Measurements from ENCODE around the gene CNTNAP2. TPM values are rescaled to one million over a fixed set of nuclear protein-coding genes. Genes with fewer than 3 reads are reported as not detected.

Gene CNTNAP2
- total and polyA plus RNA-seq, 4 donors, result 41.3 to 127 (median 67.8) TPM

DNA sequence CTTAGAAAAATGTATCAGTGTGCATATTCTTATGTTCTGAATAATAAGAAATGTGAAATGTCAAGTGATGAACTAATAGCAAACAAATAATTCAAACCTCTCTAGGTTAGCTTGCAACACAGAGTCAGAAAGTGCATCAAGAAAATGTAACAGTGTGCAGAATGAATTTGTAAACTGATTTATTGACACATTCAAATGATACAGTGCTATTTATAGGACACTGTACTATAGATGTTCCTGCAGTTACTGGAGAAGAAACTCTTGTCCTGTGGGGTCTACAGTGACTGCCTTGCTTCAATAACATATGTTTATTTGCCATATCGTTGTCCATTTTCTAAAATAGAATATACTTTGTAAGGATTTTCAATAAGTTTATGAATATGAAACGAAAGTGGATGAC lies 639.0 kb downstream of the CNTNAP2 start:
- Histone ChIP-seq H3K9me3 (ENCODE audit: control insufficient read depth, insufficient read depth, low read length) (no peaks in the 10 kb centered on the region), H3K4me1 (ENCODE audit: control insufficient read depth, insufficient read depth, low read length) (no peaks in the 10 kb centered on the region), H3K36me3 (ENCODE audit: control insufficient read depth, insufficient read depth, low read length) (no peaks in the 10 kb centered on the region), H3K27ac (ENCODE audit: low read depth, low read length) (no peak overlapping the region), H3K4me3 (ENCODE audit: low read depth, low read length) (no peak overlapping the region), H3K27me3 (ENCODE audit: control insufficient read depth, insufficient read depth, low read length) (no peaks in the 10 kb centered on the region)
- no peak for DNase-seq (ENCODE audit: low read depth in 4 of 6, low spot score in 6 of 6)
- no CpG with 5 or more reads among the region's 2 CpGs for WGBS (ENCODE audit: insufficient coverage)

DNA sequence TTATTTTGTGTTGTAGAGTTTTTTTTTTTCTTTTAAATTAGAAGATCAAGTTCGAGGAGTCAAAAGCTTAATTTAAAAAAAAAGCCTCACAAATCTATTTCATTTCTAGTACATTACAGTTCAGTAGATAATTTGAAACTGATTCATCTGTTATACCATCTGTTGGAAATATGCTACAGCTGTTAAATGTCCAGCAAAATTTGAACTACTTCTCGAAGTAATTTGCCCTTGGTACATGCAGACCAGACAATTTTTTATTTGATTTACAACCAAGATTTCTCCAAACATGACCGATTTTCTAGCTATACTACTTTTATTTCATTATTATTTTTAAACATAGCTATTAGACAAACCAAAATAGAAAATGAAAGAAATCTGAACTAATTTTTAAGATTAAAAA lies 647.9 kb downstream of the CNTNAP2 start:
- no peaks in the 10 kb centered on the region for H3K27me3 ChIP-seq (ENCODE audit: control insufficient read depth, insufficient read depth, low read length)
- WGBS (ENCODE audit: insufficient coverage), result 86% methylated on average over 1 of the region's 3 CpGs
- H3K4me3 ChIP-seq (ENCODE audit: low read depth, low read length), result no peak overlapping the region
- H3K36me3 ChIP-seq (ENCODE audit: control insufficient read depth, insufficient read depth, low read length), result no peaks in the 10 kb centered on the region
- H3K27ac ChIP-seq (ENCODE audit: low read depth, low read length), result no peak overlapping the region
- peak in 2 of 6 donors; percentile 33 to 43 for DNase-seq (ENCODE audit: low read depth in 4 of 6, low spot score in 6 of 6)
- no peaks in the 10 kb centered on the region for H3K4me1 ChIP-seq (ENCODE audit: control insufficient read depth, insufficient read depth, low read length)
- peaks cover 1% of the 10 kb centered on the region for H3K9me3 ChIP-seq (ENCODE audit: control insufficient read depth, insufficient read depth, low read length)

DNA sequence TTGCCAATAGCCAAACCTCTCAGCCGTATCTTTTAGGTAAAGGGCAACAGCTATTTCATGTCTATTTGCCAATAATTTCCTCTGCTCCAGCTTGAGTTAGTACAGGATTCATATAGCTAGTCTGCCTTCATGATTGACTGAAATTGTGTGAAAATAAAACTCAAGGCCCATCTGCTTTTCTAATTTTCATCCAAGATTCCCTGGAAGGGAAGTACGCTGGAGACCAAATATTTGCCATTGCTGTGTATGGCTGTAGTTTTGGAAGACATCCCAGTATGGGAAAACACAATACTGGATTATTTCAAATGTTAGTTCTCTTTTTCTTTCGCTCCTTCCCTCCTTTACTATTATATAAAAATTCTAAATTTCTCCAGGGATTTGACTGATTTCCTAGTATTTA lies 652.4 kb downstream of the CNTNAP2 start:
- peak in 2 of 6 donors; percentile 58 to 81 for DNase-seq (ENCODE audit: low read depth in 4 of 6, low spot score in 6 of 6)
- no CpG with 5 or more reads among the region's 3 CpGs for WGBS (ENCODE audit: insufficient coverage)
- H3K36me3 ChIP-seq (ENCODE audit: control insufficient read depth, insufficient read depth, low read length), result no peaks in the 10 kb centered on the region

DNA sequence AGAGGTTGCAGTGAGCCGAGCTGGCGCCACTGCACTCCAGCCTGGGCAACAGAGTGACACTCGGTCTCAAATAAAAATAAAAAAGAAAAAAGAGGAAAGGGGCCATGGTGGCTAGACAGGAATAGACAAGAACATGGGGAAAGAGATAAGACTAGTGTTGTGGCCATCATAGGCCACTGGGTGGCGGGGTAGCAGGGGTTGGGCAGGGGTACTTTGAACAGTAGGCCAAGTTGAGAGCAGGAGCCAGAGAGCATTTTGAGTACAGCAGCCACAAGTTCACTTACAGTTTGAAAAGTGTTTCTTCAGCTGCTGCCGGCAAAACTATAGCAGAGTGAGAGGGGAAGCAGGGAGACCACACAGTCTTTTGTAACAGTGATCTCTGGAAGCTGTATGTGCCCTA lies 656.0 kb downstream of the CNTNAP2 start:
- Histone ChIP-seq H3K27ac (ENCODE audit: low read depth, low read length) (no peak overlapping the region), H3K4me3 (ENCODE audit: low read depth, low read length) (no peak overlapping the region), H3K36me3 (ENCODE audit: control insufficient read depth, insufficient read depth, low read length) (no peaks in the 10 kb centered on the region), H3K4me1 (ENCODE audit: control insufficient read depth, insufficient read depth, low read length) (no peaks in the 10 kb centered on the region), H3K9me3 (ENCODE audit: control insufficient read depth, insufficient read depth, low read length) (no peaks in the 10 kb centered on the region), H3K27me3 (ENCODE audit: control insufficient read depth, insufficient read depth, low read length) (no peaks in the 10 kb centered on the region)
- DNase-seq (ENCODE audit: low read depth in 4 of 6, low spot score in 6 of 6), result peak in 1 of 6 donors; percentile 12
- 73% methylated on average over 5 of the region's 5 CpGs for WGBS (ENCODE audit: insufficient coverage)

More for the DNA sequence above, 652.4 kb downstream of the CNTNAP2 start:
- H3K27ac ChIP-seq (ENCODE audit: low read depth, low read length), result no peak overlapping the region
- no peaks in the 10 kb centered on the region for H3K9me3 ChIP-seq (ENCODE audit: control insufficient read depth, insufficient read depth, low read length)
- H3K4me1 ChIP-seq (ENCODE audit: control insufficient read depth, insufficient read depth, low read length), result no peaks in the 10 kb centered on the region
- no peaks in the 10 kb centered on the region for H3K27me3 ChIP-seq (ENCODE audit: control insufficient read depth, insufficient read depth, low read length)
- H3K4me3 ChIP-seq (ENCODE audit: low read depth, low read length), result no peak overlapping the region

DNA sequence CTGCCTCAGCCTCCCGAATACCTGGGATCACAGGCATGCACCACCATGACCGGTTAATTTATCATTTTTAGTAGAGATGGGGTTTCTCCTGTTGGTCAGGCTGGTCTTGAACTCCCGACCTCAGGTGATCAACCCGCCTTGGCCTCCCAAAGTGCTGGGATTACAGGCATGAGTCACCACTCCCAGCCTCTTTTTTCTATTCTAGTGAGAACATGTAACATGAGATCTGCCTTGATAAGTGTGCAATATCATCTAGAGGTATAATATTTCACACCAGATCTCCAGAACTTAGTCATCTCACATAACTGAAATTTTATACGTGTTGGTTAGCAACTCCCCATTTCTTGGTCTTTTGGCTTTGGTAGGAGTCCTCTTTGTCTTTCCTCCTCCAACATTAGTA lies 656.9 kb downstream of the CNTNAP2 start:
- Histone ChIP-seq H3K9me3 (ENCODE audit: control insufficient read depth, insufficient read depth, low read length) (no peaks in the 10 kb centered on the region), H3K36me3 (ENCODE audit: control insufficient read depth, insufficient read depth, low read length) (no peaks in the 10 kb centered on the region), H3K4me3 (ENCODE audit: low read depth, low read length) (no peak overlapping the region), H3K27me3 (ENCODE audit: control insufficient read depth, insufficient read depth, low read length) (no peaks in the 10 kb centered on the region), H3K27ac (ENCODE audit: low read depth, low read length) (no peak overlapping the region), H3K4me1 (ENCODE audit: control insufficient read depth, insufficient read depth, low read length) (no peaks in the 10 kb centered on the region)
- 100% methylated on average over 2 of the region's 5 CpGs for WGBS (ENCODE audit: insufficient coverage)
- DNase-seq (ENCODE audit: low read depth in 4 of 6, low spot score in 6 of 6), result no peak

DNA sequence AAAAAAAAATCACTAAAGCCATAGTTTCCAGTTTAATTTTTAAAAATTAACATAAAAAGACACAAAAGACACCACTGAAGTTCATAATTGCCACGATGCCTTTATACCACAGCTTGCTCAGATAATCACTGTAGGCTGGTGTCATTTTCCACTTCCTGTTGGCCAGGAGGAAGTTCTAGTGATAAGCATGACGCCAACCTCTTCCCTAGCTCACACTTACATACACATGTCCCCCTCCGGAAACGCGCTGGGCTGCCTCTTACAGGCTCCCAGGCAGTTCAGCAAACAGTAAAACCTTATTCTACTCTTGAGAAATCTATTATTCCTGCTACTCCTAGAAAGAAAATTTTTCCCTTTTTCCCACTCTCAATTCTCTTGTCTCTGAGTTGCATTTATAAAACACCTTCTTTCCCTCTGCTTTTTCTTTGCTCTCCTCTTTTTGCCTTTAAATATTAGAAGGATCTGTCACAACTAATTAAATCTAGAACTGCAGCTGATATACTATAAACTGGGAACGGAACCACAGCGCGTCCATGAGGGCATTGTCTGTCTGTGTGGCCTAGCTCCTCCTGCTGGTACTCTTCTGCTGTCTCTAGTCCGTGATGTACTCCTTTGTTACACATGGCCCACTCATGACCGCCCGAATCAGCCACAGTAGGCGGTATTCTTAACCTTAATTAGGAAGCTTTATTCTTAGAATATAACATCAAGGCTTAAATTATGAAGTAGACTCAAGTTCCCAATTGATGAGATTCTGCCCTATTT lies 664.9 kb downstream of the CNTNAP2 start:
- DNase-seq (ENCODE audit: low read depth in 4 of 6, low spot score in 6 of 6), result no peak
- no peaks in the 10 kb centered on the region for H3K27me3 ChIP-seq (ENCODE audit: control insufficient read depth, insufficient read depth, low read length)
- WGBS (ENCODE audit: insufficient coverage), result 86% methylated on average over 9 of the region's 12 CpGs

DNA sequence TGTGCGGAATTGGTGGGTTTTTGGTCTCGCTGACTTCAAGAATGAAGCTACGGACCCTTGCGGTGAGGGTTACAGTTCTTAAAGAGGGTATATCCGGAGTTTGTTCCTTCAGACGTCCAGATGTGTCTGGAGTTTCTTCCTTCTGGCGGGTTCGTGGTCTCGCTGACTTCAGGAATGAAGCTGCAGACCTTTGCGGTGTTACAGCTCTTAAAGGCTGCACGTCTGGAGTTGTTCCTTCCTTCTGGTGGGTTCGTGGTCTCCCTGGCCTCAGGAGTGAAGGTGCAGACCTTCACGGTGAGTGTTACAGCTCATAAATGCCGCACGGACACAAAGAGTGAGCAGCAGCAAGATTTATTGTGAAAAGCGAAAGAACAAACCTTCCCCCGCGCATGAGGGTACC lies 670.7 kb downstream of the CNTNAP2 start:
- 95% methylated on average over 18 of the region's 18 CpGs for WGBS (ENCODE audit: insufficient coverage)
- no peak for DNase-seq (ENCODE audit: low read depth in 4 of 6, low spot score in 6 of 6)
- Histone ChIP-seq H3K4me1 (ENCODE audit: control insufficient read depth, insufficient read depth, low read length) (no peaks in the 10 kb centered on the region), H3K9me3 (ENCODE audit: control insufficient read depth, insufficient read depth, low read length) (no peaks in the 10 kb centered on the region), H3K36me3 (ENCODE audit: control insufficient read depth, insufficient read depth, low read length) (no peaks in the 10 kb centered on the region), H3K27me3 (ENCODE audit: control insufficient read depth, insufficient read depth, low read length) (no peaks in the 10 kb centered on the region), H3K4me3 (ENCODE audit: low read depth, low read length) (no peak overlapping the region), H3K27ac (ENCODE audit: low read depth, low read length) (no peak overlapping the region)

More for the DNA sequence above, 664.9 kb downstream of the CNTNAP2 start:
- no peaks in the 10 kb centered on the region for H3K4me1 ChIP-seq (ENCODE audit: control insufficient read depth, insufficient read depth, low read length)
- no peak overlapping the region for H3K4me3 ChIP-seq (ENCODE audit: low read depth, low read length)
- no peak overlapping the region for H3K27ac ChIP-seq (ENCODE audit: low read depth, low read length)
- no peaks in the 10 kb centered on the region for H3K9me3 ChIP-seq (ENCODE audit: control insufficient read depth, insufficient read depth, low read length)
- no peaks in the 10 kb centered on the region for H3K36me3 ChIP-seq (ENCODE audit: control insufficient read depth, insufficient read depth, low read length)

DNA sequence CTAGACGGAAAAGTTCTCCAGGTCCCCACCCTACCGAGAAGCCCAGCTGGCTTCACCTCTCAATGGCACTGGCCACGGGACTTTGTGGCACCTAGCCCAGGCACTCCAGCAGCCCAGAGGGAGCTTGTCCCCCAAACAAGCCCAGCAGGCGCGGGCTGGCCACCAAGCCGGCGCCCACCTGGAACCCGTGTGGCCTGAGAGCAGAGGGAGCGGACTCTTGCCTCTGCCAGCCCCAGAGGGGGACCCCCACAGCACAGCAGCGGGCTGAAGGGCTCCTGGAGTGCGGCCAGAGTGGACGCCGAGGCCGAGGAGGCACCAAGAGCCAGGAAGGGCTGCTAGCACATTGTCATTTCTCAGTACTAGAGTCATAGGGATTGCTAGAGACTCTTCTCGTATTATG lies 671.4 kb downstream of the CNTNAP2 start:
- no peaks in the 10 kb centered on the region for H3K4me1 ChIP-seq (ENCODE audit: control insufficient read depth, insufficient read depth, low read length)
- H3K27ac ChIP-seq (ENCODE audit: low read depth, low read length), result no peak overlapping the region
- no peaks in the 10 kb centered on the region for H3K9me3 ChIP-seq (ENCODE audit: control insufficient read depth, insufficient read depth, low read length)
- no peaks in the 10 kb centered on the region for H3K27me3 ChIP-seq (ENCODE audit: control insufficient read depth, insufficient read depth, low read length)
- 95% methylated on average over 14 of the region's 15 CpGs for WGBS (ENCODE audit: insufficient coverage)
- DNase-seq (ENCODE audit: low read depth in 4 of 6, low spot score in 6 of 6), result no peak
- H3K4me3 ChIP-seq (ENCODE audit: low read depth, low read length), result no peak overlapping the region
- H3K36me3 ChIP-seq (ENCODE audit: control insufficient read depth, insufficient read depth, low read length), result no peaks in the 10 kb centered on the region

DNA sequence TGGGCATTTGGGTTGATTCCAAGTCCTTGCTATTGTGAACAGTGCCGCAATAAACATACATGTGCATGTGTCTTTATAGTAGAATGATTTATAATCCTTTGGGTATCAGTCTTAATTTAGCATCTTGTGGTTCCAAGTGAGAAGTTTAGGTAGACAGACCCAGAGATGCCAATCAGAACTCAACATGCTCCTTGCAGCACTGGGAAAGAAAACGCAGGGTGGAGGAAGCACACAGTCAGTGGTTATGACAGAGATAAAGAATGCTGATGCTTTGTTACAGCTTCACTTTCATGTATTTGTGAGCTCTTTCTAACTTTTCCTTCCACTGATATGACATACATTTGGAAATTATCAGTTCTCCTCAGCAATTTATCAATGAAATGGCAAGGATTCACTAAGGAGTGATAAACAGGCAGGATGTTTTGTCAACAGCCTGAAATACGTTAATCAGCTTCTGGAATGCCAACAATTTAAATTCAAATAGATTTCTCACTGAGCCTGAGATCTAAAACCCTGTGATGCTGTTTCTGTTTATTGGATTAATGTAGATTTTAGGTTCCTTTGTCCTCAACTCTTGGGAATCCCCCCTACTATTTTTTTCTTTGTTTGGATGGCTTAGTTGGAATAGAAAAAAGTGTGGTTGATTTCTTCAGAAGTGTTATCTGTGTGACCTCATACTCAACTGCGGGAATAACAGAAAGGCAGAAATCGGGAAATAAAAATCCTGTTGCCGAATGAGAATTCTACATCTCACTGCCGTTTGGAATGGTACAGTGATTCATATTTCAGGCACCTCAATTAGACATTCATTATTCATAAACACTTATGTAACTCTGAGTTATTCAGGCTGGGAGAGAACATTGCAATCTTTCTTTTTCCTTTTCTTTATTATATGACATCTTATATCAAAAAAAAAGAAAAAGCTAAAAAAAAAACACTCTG lies 675.0 kb downstream of the CNTNAP2 start:
- WGBS (ENCODE audit: insufficient coverage), result 18% methylated on average over 2 of the region's 7 CpGs

More for the DNA sequence above, 675.0 kb downstream of the CNTNAP2 start:
- Histone ChIP-seq H3K27me3 (ENCODE audit: control insufficient read depth, insufficient read depth, low read length) (no peaks in the 10 kb centered on the region), H3K36me3 (ENCODE audit: control insufficient read depth, insufficient read depth, low read length) (no peaks in the 10 kb centered on the region), H3K9me3 (ENCODE audit: control insufficient read depth, insufficient read depth, low read length) (peaks cover 5% of the 10 kb centered on the region), H3K4me3 (ENCODE audit: low read depth, low read length) (no peak overlapping the region), H3K27ac (ENCODE audit: low read depth, low read length) (no peak overlapping the region), H3K4me1 (ENCODE audit: control insufficient read depth, insufficient read depth, low read length) (no peaks in the 10 kb centered on the region)
- peak in 3 of 6 donors; percentile 5 to 63 (median 22) for DNase-seq (ENCODE audit: low read depth in 4 of 6, low spot score in 6 of 6)
